HG03442 (cell line): Measurements from ENCODE around the gene HCLS1.
A peak's percentile ranks its signal among the peaks of the same experiment; 100 is the strongest.

Experiments used
- ATAC-seq: cut with Tn5 transposase; IDR thresholded peaks from one replicate; pipeline ENCODE4 v1.9.1; 2021; ENCODE audit warnings: mild to moderate bottlenecking, moderate library complexity; ENCODE audit not compliant: unreplicated experiment

HCLS1 gene

GRCh38 chr3:121658716-121659435 is 1.8 kb downstream of the HCLS1 start:
- no peak for ATAC-seq

DNA sequence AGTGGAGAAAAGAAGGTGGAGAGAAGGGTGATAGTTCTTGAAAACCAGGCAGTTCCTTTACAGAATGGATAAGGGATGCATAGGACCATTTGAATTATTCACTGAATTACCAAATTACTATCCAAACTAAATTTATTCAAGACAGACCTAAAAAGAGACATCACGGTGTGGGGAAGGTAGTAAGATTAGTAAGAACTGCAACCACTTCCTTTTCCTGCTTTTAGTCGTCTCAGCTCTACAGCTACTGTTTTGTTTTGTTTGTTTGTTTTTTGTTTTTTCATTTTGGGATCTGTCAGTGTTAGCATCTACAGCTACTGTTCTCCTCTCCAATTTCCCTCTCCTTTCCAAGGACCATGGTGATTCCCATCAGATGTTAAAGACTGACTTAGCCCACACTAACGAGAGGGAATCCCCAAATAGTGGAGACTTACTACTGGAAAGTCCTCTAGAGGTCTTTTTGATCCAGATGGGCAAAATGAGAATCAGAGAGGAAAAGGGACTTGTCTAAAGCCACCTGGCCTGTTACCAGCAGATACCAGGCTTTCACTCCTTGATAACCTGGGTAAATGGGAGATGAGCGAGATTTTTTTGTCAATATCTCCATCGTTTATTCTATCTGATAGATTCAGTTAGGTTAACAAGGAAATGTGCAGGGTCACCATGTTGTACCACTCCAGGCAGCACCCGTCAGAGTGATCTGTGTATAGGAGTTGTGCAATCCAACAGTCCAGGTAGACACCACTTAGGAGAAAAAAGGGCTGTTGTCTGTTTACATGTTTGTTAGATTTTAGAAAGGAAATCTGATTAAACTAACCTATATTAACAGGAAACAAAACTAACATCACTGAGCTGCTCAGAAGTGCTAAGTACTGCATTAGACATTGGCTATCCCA is 6.0 kb downstream of the HCLS1 start:
- ATAC-seq: peak; percentile 75

GRCh38 chr3:121651684-121652083 is 9.0 kb downstream of the HCLS1 start:
- no peak for ATAC-seq

DNA sequence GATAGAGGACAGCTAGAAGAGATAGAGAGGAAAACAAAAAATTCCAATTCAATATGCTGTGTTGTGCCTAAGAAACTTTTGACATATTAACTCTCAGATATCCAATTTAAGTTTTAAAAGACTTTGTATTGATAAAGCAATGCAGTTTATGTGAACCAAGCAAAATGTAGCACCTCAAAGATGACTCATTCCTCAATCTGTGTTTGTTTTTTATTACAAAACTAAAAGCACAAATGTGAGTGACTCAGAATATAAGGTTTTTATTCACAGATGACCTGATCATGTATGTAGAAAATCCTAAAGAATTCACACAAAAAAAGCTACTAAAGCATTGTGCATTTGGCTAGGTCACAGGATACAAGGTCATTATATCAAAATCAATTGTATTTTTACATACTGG is 11.1 kb downstream of the HCLS1 start:
- ATAC-seq: no peak

- ATAC-seq: no peak
Measured at GRCh38 chr3:121648219-121648958, 12.3 kb downstream of the HCLS1 start.

- no peak for ATAC-seq
Measured at GRCh38 chr3:121645054-121645453, 15.6 kb downstream of the HCLS1 start.

DNA sequence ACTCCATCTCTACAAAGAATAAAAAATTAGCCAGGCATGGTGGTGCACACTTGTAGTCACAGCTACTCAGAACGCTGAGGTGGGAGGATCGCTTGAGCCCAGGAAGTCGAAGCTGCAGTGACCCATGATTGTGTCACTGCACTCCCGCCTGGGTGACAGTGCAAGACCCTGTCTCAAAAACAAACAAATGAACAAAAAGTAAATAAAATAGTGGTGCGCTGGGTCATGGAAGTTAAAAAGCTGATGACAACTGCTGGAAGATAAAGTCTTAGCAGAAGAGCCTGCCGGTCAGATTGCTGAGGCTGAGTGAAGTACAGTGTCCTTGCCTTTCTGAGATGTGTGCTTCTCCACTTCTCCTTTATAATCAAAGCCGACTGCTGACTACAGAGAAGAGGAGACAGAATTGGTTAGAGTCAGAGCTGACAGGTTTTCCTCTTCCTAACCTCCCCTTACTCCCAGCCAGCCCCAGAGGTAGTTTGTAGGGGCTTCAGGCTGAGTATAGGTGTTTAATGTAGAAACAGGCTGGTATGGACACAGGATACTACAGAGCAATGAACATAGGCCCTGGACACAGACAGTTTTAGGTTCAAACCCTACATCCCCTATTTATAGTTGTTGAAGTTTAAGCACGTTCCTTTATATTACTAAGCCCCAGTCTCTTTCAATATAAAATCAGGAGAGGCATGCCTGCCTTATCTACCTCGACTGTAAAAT is 17.9 kb downstream of the HCLS1 start:
- ATAC-seq: no peak

GRCh38 chr3:121641127-121641526 is 19.6 kb downstream of the HCLS1 start:
- no peak for ATAC-seq

DNA sequence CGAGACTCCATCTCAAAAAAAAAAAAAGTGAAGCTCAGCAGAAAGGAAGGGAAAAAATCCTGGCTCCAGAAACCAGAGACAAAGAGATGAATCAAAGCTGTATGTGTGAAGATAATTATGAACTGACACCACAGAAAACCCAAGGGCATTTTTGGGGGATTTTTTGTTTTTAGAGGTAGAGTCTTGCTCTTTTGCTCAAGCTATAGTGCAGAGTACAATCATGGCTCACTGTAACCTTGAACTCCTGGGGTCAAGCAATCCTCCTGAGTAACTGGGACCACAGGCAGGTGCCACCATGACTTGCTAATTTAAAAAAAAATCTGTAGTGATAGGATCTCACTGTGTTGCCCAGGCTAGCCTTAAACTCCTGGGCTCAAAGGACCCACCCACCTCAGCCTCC is 22.8 kb downstream of the HCLS1 start:
- ATAC-seq: no peak

DNA sequence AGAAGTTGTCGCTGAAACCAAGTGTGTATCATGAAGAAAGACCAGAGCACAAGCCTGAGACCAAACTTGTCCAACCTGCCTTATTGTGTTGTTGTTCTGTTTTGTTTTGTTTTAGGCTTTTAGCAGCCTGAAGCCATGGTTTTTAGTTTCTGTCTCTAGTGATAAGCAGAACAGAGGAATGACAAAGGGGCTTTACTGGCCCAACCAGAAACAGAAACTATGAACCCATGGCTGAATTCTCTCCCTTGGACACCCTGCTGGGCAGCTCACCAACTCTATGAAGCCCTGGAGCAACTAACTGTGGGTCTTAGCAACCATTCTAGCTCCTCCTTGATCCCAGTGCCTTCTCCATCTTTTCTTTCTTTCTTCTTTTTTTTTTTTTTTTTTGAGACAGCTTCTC is 30.3 kb downstream of the HCLS1 start:
- no peak for ATAC-seq

GRCh38 chr3:121629601-121630000 is 31.1 kb downstream of the HCLS1 start:
- no peak for ATAC-seq

GRCh38 chr3:121627622-121628021 is 33.1 kb downstream of the HCLS1 start:
- ATAC-seq: no peak

DNA sequence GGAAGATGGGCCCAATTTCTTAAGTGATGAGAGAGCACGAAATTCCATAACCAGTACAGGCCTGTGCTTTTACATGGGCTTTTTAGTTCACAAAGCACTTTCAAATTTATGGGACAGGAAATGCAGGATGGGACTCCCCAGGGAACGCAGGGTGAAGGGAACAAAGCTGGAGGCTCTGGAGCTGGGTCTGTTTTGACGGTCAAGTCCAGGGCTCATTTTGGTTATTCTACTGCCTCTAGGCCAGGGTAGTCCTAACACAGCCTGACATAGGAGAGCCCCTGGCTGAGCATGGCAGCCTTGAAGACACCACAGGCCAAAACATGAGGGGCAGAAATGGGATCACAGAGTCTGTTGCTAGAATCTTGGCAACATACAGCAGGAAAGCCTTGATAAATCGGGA is 33.5 kb downstream of the HCLS1 start:
- no peak for ATAC-seq

- no peak for ATAC-seq
Measured at GRCh38 chr3:121626495-121626894, 34.2 kb downstream of the HCLS1 start.

- no peak for ATAC-seq
Measured at GRCh38 chr3:121624147-121624899, 36.4 kb downstream of the HCLS1 start.

GRCh38 chr3:121621491-121621890 is 39.2 kb downstream of the HCLS1 start:
- no peak for ATAC-seq

DNA sequence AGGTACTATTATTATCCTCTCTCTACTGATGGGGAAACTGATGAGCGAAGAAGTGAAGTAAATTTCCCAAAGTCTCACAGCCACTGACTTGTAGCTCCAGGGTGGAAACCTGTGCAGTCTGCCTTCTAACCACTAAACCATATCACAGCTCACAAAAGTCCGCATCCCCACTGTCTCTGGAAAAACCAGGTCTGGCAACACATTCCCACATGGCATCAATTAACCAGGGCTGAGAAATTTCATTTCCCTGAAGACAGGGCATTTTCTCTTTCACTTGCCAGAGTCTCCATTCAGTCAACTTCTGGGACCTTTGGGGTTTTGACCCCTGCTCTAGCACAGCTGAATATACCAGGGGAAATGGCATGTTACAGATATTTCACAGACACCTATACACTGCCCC is 41.0 kb downstream of the HCLS1 start:
- ATAC-seq: no peak

DNA sequence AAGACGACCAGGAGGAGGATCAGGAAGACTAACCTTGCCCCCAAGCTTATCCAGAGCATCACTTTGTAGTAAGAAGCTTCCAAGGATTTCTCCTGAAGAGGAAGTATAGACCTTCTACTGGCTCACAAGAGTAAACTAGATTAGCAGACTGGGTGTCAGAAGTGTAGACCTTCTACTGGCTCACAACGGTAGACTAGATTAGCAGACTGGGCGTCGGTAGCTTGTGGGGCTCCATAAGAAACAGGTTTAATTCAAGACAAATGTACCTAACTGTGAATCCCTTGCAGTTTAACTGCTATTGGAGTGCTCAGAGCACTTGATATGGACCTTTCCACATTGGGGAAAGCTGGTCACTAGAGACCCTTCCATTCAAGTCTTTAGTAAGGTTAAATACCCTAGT is 54.6 kb downstream of the HCLS1 start:
- ATAC-seq: no peak

- ATAC-seq: no peak
Measured at GRCh38 chr3:121604759-121605158, 55.9 kb downstream of the HCLS1 start.

DNA sequence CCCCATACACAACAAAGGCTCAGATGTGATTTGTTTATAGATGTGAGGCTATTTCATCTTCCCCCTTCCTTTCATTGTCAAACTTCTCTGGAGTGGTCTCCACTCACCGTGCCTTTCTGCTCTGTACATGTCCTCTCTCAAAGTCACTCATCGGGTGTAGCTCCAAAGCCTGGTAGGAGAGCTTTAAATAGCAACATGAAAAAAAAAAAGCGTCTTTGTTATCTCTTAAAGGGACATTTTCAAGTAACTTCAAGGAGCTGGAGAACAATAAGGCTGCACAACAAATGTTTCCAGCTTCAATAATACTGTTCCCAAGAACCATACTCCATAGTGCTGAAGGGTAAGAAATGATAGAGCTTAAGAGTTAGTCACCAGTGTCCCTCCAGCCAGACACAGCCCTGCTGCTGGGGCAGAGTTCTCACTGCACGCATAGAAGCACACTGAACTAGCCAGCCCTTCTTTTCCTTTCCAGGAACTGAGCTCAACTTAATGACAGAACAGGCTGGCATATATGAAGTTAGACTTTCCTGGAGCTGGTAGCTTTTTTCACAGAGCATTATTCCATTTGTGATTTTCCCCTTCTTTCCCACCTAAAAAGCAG is 59.4 kb downstream of the HCLS1 start:
- ATAC-seq: no peak
